SK-N-SH (cell line): ENCODE measurements around the gene IGF2R. TPM values are rescaled to one million over a fixed set of nuclear protein-coding genes. Genes with fewer than 3 reads are reported as not detected.

Experiments used
- CTCF ChIA-PET: fragments of 300-600, 350-600 bp; formaldehyde crosslinking; extraction: SDS; loops from one replicate; lab custom pipeline; 2021; lab: Yijun Ruan, JAX
- POLR2A ChIA-PET: fragments of 350-600 bp; sonication (Branson Sonifier 250); formaldehyde crosslinking; extraction: SDS; loops from one replicate; lab custom pipeline; 2020; ENCODE audit warnings: antibody characterized with exemption, inconsistent platforms; lab: Yijun Ruan, JAX
- DNase-seq: peaks from one replicate; pipeline ENCODE4 v3.0.0; 2012
- H2AFZ ChIP-seq: fragments of 200-600 bp; sonication (generic); 2 replicates; pipeline ENCODE4 v1.8.1; 2016; ENCODE audit warnings: antibody characterized with exemption, mild to moderate bottlenecking, low read depth
- H3F3A ChIP-seq: fragments of 200-600 bp; sonication (generic); replicated peaks from 2 replicates; pipeline ENCODE3; 2016; ENCODE audit warnings: antibody characterized with exemption, mild to moderate bottlenecking; ENCODE audit not compliant: insufficient read depth
- H3K27ac ChIP-seq, 2 experiments: fragments of 200-500 bp in 1 of 2; fragments of 200-600 bp in 1 of 2; sonication (Bioruptor generic) in 1 of 2; sonication (generic), shearing (Covaris generic) in 1 of 2; 2 replicates each; pipeline versions ENCODE4 v1.5.1 to v1.6.1; 2014 to 2016; ENCODE audit warnings: low read depth in 2 of 2, inconsistent platforms in 1 of 2, low read length in 1 of 2, mild to moderate bottlenecking in 1 of 2, mixed read lengths in 1 of 2
- H3K27me3 ChIP-seq: fragments of 200-600 bp; sonication (generic), shearing (Covaris generic); 2 replicates; pipeline ENCODE4 v1.6.1; 2016; ENCODE audit warnings: mixed run types; ENCODE audit not compliant: insufficient read depth
- H3K36me3 ChIP-seq, 2 experiments: fragments of 200-500 bp in 1 of 2; fragments of 200-600 bp in 1 of 2; sonication (Bioruptor generic) in 1 of 2; sonication (generic) in 1 of 2; replicated peaks in 1 of 2; 2 replicates each; pipeline versions ENCODE3 to v1.5.1; 2014 to 2016; ENCODE audit warnings: low read length in 1 of 2, mild to moderate bottlenecking in 1 of 2; ENCODE audit not compliant: insufficient read depth in 2 of 2, control insufficient read depth in 1 of 2
- H3K4me1 ChIP-seq, 2 experiments: fragments of 200-500 bp in 1 of 2; fragments of 200-600 bp in 1 of 2; sonication (Bioruptor generic) in 1 of 2; sonication (generic), shearing (Covaris generic) in 1 of 2; 2 replicates each; pipeline versions ENCODE4 v1.5.1 to v1.6.1; 2014 to 2016; ENCODE audit warnings: low read depth in 1 of 2, low read length in 1 of 2, mixed run types in 1 of 2; ENCODE audit not compliant: insufficient read depth in 2 of 2, control insufficient read depth in 1 of 2
- H3K4me2 ChIP-seq: fragments of 200-600 bp; sonication (generic), shearing (Covaris generic); 2 replicates; pipeline ENCODE4 v1.6.1; 2017; ENCODE audit warnings: mixed run types
- H3K4me3 ChIP-seq, 2 experiments: fragments of 200-500 bp in 1 of 2; fragments of 200-600 bp in 1 of 2; sonication (Bioruptor generic) in 1 of 2; sonication (generic), shearing (Covaris generic) in 1 of 2; 2 replicates each; pipeline versions ENCODE4 v1.5.1 to v1.8.1; 2014 to 2016; ENCODE audit warnings: low read depth in 2 of 2, inconsistent platforms in 1 of 2, low read length in 1 of 2, mild to moderate bottlenecking in 1 of 2, mixed read lengths in 1 of 2, moderate library complexity in 1 of 2
- H3K79me2 ChIP-seq: fragments of 200-600 bp; sonication (generic); 2 replicates; pipeline ENCODE4 v1.8.1; 2017; ENCODE audit warnings: mild to moderate bottlenecking; ENCODE audit not compliant: insufficient read depth
- H3K9ac ChIP-seq: fragments of 200-600 bp; sonication (generic); 2 replicates; pipeline ENCODE4 v1.6.1; 2017; ENCODE audit warnings: mixed run types
- H3K9me2 ChIP-seq: fragments of 200-600 bp; sonication (generic); 2 replicates; pipeline ENCODE4 v1.6.1; 2017; ENCODE audit warnings: mixed run types
- H3K9me3 ChIP-seq: fragments of 200-600 bp; sonication (generic); 2 replicates; pipeline ENCODE4 v1.6.1; 2017; ENCODE audit warnings: mixed run types, mild to moderate bottlenecking, moderate library complexity
- H4K20me1 ChIP-seq: fragments of 200-600 bp; sonication (generic); 2 replicates; pipeline ENCODE4 v1.6.1; 2017; ENCODE audit warnings: mild to moderate bottlenecking, mixed run types; ENCODE audit not compliant: insufficient read depth
- CHD2 ChIP-seq: fragments of 150-350 bp; IDR thresholded peaks from 2 replicates; pipeline ENCODE4 v1.6.1; 2018; ENCODE audit warnings: low read length; ENCODE audit not compliant: partially characterized antibody
- ELF1 ChIP-seq: IDR thresholded peaks from 2 replicates; pipeline ENCODE4 v1.4.0; 2012
- EZH2phosphoT487 ChIP-seq: fragments of 200-600 bp; sonication (generic); IDR thresholded peaks from 2 replicates; pipeline ENCODE4 v1.6.1; 2017; ENCODE audit warnings: low read depth, mixed run types, mild to moderate bottlenecking, antibody characterized with exemption, moderate library complexity, borderline replicate concordance
- GABPA ChIP-seq: IDR thresholded peaks from 2 replicates; pipeline ENCODE4 v1.4.0; 2012; ENCODE audit warnings: low read depth, mild to moderate bottlenecking
- JUND ChIP-seq: IDR thresholded peaks from 2 replicates; pipeline ENCODE4 v1.4.0; 2012
- MEF2A ChIP-seq: IDR thresholded peaks from 2 replicates; pipeline ENCODE4 v1.4.0; 2012; ENCODE audit warnings: low read depth, borderline replicate concordance
- NFIC ChIP-seq: IDR thresholded peaks from 2 replicates; pipeline ENCODE4 v1.4.0; 2012; ENCODE audit warnings: borderline replicate concordance
- POLR2AphosphoS5 ChIP-seq: IDR thresholded peaks from 2 replicates; pipeline ENCODE4 v1.6.1; 2012; ENCODE audit warnings: low read depth, low read length
- RXRA ChIP-seq: IDR thresholded peaks from 2 replicates; pipeline ENCODE4 v1.4.0; 2012; ENCODE audit warnings: low read depth, mild to moderate bottlenecking, borderline replicate concordance
- SIN3A ChIP-seq: IDR thresholded peaks from 2 replicates; pipeline ENCODE4 v1.6.1; 2012; ENCODE audit warnings: low read depth, mild to moderate bottlenecking, low read length, moderate library complexity, borderline replicate concordance
- TAF1 ChIP-seq: IDR thresholded peaks from 2 replicates; pipeline ENCODE4 v1.6.1; 2012; ENCODE audit warnings: low read depth, mild to moderate bottlenecking, low read length, moderate library complexity, borderline replicate concordance
- WGBS: methylation state at CpG from one replicate; pipeline ENCODE4 v1.1.6; 2017; ENCODE audit warnings: low lambda C conversion rate; 5-methylcytosine and 5-hydroxymethylcytosine counted together
- polyA plus RNA-seq, 3 experiments: library from polyadenylated mRNA; depleted of rRNA; stranded (reverse); fragments of >200 nt; gene quantifications; 2 replicates each; pipeline ENCODE4 v1.2.3, GENCODE V29; 2012
- TF ChIP-seq, protein P1 (sequence below): IDR thresholded peaks from 2 replicates; pipeline ENCODE4 v1.4.0; 2012; ENCODE audit warnings: low read depth, borderline replicate concordance
- TF ChIP-seq, protein P2 (sequence below): IDR thresholded peaks from 2 replicates; pipeline ENCODE4 v1.4.0; 2012; ENCODE audit warnings: low read depth
- TF ChIP-seq, protein P3 (sequence below): IDR thresholded peaks from 2 replicates; pipeline ENCODE4; 2012
- TF ChIP-seq, protein P4 (sequence below): fragments of 150-350 bp; IDR thresholded peaks from 2 replicates; pipeline ENCODE4 v1.6.1; 2016; ENCODE audit warnings: mild to moderate bottlenecking, low read depth, low read length

Gene IGF2R
- polyA plus RNA-seq, 1 of the 3 experiments (the other 2 are of a cell fraction): 45.0 TPM

DNA sequence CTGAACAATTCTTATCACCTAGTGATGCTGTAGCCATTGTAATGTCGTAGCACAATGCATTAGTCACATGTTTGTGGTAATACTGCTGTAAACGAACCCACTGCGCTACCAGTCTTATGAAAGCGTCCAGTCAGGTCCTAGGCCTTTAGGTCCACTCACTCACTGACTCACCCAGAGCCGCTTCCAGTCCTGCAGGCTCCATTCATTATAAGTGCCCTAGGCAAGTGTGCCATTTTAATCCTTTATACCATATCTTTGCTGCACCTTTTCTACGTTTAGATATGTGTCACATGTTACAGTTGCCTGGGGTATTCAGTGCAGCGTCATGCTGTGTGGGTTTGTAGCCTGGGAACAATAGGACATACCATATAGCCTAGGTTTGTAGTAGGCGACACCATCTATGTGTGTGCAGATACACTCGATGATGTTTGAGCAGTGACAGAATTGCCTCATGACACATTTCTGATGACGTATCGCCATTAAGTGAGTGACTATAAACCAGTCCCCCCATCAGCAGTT is 15.4 kb downstream of the IGF2R start:
- no peaks in the 10 kb centered on the region for H3K9me2 ChIP-seq
- ChIA-PET CTCF (interaction anchor here (0.9 kb wide), 1 partner anchor 11 kb away, joined by 3 read pairs; no protein-coding TSS in a partner anchor), POLR2A (no interaction called here)
- H3K27ac ChIP-seq: no peak overlapping the region
- no peak overlapping the region for H2AFZ ChIP-seq
- H3K4me1 ChIP-seq: peaks cover 19 to 42% of the 10 kb centered on the region in 2 experiments
- WGBS: 86% methylated on average over 11 of the region's 11 CpGs
- H3K79me2 ChIP-seq: peaks cover 99% of the 10 kb centered on the region
- no peak overlapping the region for H3K4me2 ChIP-seq
- peaks cover 7% of the 10 kb centered on the region for H3F3A ChIP-seq
- H3K27me3 ChIP-seq: no peaks in the 10 kb centered on the region
- no peaks in the 10 kb centered on the region for H3K36me3 ChIP-seq
- no peak overlapping the region for H3K4me3 ChIP-seq
- H3K9ac ChIP-seq: no peak overlapping the region
- peaks cover 66% of the 10 kb centered on the region for H4K20me1 ChIP-seq
- no peaks in the 10 kb centered on the region for H3K9me3 ChIP-seq
- DNase-seq: no peak
- TF ChIP-seq, protein P1, sequence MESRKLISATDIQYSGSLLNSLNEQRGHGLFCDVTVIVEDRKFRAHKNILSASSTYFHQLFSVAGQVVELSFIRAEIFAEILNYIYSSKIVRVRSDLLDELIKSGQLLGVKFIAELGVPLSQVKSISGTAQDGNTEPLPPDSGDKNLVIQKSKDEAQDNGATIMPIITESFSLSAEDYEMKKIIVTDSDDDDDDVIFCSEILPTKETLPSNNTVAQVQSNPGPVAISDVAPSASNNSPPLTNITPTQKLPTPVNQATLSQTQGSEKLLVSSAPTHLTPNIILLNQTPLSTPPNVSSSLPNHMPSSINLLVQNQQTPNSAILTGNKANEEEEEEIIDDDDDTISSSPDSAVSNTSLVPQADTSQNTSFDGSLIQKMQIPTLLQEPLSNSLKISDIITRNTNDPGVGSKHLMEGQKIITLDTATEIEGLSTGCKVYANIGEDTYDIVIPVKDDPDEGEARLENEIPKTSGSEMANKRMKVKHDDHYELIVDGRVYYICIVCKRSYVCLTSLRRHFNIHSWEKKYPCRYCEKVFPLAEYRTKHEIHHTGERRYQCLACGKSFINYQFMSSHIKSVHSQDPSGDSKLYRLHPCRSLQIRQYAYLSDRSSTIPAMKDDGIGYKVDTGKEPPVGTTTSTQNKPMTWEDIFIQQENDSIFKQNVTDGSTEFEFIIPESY: no peak
- TF ChIP-seq RXRA (no peak), GABPA (no peak), NFIC (no peak), EZH2phosphoT487 (no peak), CHD2 (no peak), SIN3A (no peak), TAF1 (no peak), POLR2AphosphoS5 (no peak), JUND (no peak), ELF1 (no peak), MEF2A (no peak)
- TF ChIP-seq, protein P2, sequence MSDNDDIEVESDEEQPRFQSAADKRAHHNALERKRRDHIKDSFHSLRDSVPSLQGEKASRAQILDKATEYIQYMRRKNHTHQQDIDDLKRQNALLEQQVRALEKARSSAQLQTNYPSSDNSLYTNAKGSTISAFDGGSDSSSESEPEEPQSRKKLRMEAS: no peak
- TF ChIP-seq, protein P3, sequence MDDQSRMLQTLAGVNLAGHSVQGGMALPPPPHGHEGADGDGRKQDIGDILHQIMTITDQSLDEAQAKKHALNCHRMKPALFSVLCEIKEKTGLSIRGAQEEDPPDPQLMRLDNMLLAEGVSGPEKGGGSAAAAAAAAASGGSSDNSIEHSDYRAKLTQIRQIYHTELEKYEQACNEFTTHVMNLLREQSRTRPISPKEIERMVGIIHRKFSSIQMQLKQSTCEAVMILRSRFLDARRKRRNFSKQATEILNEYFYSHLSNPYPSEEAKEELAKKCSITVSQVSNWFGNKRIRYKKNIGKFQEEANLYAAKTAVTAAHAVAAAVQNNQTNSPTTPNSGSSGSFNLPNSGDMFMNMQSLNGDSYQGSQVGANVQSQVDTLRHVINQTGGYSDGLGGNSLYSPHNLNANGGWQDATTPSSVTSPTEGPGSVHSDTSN: no peak
- TF ChIP-seq, protein P4, sequence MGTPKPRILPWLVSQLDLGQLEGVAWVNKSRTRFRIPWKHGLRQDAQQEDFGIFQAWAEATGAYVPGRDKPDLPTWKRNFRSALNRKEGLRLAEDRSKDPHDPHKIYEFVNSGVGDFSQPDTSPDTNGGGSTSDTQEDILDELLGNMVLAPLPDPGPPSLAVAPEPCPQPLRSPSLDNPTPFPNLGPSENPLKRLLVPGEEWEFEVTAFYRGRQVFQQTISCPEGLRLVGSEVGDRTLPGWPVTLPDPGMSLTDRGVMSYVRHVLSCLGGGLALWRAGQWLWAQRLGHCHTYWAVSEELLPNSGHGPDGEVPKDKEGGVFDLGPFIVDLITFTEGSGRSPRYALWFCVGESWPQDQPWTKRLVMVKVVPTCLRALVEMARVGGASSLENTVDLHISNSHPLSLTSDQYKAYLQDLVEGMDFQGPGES: no peak
- TF ChIP-seq, all 33 proteins: peak for 0
